Measurements from ENCODE around the gene TIAL1.
"Not testable (repeated sequence)": the region's sequence is repeated elsewhere in the genome, so short reads cannot be mapped to it uniquely, and the experiment has no call there.

TIAL1 gene

GRCh38 chr10:119596537-119597404, at the start of gene TIAL1:
Gene TIAL1, minus strand, starts transcription at chr10:119596964. Its CDS starts 499 bp downstream, at chr10:119596465.
- DNase-seq (ENCODE audit: low spot score) = peak; percentile 100

GRCh38 chr10:119644994-119645393, 48.2 kb upstream of the TIAL1 start:
- DNase-seq (ENCODE audit: low spot score) = no peak

DNA sequence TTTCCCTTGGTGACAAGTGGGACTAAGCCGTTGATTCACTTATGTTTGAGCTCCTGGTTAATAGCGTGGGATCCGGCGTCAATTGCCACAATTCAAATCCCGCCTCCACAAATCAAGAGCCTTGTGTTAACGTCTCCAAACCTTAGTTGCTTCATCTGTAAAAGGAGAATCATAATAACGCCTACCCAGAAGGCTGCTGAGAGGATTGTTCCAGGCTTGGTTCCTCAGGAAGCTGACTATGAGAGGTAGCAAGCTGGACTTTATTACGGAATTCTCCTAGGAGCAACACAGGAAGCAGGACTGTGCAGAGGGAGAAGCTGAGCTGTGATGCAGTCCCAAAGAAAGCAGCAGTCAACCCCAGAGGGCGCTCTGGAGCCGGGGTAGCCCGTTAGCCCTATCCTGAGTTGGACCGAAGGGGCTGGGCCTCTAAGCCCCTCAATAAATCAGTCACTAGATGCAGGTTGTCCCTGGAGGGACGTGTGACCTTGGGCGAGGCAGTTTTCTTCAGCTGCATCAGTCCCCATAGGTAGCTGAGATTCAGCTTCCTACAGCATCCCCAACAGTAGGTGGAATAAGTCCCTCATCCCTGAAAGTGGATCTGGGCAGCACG, 47.5 kb upstream of the TIAL1 start:
- DNase-seq (ENCODE audit: low spot score) = no peak

DNA sequence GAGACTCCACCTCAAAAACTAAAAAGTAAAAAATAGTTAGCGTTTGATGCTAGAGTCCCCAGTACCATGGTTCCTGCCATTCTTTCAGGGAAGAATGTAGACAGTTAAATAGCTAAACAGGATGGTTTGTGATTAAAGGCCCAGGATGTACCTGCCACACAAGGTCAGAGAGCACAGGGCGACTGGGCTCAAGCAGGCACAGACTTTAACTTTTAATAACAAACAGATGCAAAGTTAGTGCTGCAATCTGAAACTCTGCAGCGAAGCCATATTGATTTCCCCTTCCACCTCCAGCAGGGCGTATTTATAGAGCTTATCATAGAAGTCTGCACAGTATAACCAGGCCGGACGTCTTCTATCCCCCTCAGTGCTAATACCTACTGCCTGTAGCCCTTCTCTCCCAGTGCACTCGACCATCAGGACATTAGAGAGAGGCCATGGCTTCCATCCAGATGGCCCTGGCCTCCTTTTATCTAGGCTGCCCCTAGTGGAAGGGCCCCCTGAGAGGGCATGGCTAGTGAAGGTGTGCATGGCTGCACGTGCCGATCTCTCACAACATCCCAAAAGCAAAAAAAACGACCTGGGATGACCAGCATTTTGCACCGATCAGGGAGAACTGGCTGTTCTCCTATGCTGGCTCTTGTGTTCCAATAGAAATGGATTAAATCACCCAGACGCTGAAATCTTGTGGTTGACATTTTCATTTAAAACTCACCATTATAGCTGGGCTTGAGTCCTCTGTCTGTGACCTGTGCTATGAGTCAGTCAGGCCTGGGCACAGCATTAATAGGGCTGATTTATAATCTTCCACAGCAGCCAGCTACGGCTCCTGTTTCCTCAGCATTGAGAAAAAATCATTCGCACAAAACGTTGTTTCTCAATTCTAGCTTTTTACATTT, 46.8 kb upstream of the TIAL1 start:
- no peak for DNase-seq (ENCODE audit: low spot score)

DNA sequence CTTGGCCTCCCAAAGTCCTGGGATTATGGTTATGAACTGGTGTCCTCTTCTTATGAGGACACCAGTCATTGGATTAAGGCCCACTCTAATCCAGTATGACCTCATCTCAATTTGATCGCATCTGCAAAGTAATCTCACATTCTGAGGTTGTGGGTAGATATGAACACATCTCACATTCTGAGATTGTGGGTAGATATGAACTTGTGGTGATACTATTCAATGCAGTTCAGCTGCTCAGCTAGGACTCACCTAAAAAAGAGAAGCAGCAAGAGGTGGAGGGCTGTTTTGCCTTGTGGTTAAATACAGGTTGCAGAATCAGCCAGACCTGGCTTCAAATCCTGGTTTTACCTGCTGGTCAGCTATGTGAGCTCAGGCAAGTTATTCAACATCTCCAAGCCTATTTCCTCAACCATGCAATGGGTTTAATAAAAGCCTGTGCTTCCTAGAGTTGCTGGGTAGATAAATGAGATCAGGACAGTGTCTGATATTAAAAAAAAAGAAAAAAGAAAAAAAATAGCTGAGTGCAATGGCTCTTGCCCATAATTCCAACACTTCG, 45.9 kb upstream of the TIAL1 start:
- DNase-seq (ENCODE audit: low spot score) = no peak

DNA sequence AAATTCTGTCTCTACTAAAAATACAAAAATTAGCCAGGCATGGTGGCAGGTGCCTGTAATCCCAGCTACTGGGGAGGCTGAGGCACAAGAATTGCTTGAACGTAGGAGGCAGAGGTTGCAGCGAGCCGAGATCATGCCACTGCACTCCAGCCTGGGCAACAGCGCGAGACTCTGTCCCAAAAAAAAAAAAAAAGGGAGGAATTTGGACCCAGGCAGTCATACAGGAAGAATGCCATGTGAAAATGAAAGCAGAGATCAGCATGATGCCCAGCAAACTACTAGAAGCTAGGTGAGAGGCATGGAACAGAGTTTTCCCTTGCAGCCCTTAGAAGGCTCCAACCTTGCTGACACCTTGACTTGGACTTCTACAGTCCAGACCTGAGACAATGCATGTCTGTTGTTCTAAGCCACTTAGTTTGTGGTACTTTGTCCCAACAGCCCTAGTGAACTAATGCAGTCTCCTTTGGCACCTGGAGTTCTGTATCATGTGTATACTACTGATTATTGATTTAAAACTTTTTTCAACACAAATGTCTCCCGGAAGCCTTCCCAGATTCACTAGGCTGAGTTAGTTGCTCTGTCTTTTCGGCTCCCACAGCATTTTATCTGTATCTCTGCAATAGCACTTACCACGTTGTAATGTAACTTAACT, 44.2 kb upstream of the TIAL1 start:
- no peak for DNase-seq (ENCODE audit: low spot score)

DNA sequence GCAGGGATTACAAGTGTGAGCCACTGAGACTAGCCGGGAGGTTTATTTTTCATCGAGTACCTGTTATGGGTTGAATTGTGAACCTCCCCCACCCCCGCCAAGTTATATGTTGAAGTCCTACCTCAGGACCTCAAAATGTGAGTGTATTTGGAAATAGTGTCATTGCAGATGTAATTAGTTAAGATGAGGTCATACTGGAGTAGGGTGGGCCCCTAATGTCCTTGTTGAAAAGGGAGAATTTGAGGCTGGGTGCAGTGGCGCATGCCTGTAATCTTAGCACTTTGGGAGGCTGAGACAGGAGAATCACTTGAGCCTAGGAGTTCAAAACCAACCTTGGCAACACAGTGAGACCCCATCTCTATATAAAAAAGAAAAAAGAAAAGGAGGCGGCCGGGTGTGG, 43.6 kb upstream of the TIAL1 start:
- no peak for DNase-seq (ENCODE audit: low spot score)

DNA sequence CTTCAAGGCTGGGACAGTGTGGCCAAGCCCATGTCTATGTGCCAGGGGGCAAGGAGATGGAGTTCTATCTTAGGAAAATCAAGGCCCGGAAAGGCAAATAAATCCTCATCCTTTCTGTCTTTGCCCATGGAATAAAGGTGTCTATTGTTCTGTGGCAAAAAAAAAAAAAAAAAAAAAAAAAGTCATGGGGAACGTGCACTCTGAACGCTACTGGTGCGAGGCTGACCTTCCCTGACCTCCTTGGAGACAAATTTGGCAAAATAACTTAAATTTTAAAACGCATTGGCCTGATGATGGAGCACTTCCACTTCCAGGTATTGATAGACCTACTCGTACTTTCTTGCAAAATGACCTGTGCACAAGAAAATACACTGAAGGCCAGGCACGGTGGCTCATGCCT, 42.2 kb upstream of the TIAL1 start:
- DNase-seq (ENCODE audit: low spot score) = no peak

GRCh38 chr10:119637631-119638030, 40.9 kb upstream of the TIAL1 start:
- no peak for DNase-seq (ENCODE audit: low spot score)

DNA sequence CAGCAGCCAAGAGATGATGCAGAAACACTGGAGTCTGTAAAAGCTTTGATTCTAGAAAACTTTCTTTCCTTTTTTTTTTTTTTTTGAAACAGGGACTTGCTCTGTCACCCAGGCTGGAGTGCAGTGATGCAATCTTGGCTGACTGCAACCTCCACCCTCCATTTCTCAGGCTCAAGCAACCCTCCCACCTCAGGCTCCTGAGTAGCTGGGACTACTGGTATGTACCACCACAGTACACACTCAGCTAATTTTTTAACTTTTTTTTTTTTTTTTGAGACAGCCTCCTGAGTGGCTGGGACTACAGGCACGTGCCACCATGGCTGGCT, 37.4 kb upstream of the TIAL1 start:
- DNase-seq (ENCODE audit: low spot score) = no peak

GRCh38 chr10:119633538-119634218, 36.9 kb upstream of the TIAL1 start:
- peak; percentile 55 for DNase-seq (ENCODE audit: low spot score)

GRCh38 chr10:119630300-119630699, 33.5 kb upstream of the TIAL1 start:
- DNase-seq (ENCODE audit: low spot score) = no peak

GRCh38 chr10:119625570-119626280, 29.0 kb upstream of the TIAL1 start:
- DNase-seq (ENCODE audit: low spot score) = no peak

DNA sequence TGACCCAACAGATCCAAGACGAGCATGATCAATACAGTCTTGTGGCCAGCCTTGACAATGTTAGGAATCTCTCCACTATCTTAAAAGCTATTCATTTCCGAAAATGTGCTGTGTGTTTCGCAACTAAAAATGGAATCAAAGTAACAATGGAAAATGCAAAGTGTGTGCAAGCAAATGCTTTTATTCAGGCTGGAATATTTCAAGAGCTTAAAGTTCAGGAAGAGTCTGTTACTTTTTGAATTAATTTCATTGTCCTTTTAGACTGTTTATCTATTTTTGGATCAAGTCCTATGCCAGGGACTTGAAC, 24.3 kb upstream of the TIAL1 start:
- no peak for DNase-seq (ENCODE audit: low spot score)

DNA sequence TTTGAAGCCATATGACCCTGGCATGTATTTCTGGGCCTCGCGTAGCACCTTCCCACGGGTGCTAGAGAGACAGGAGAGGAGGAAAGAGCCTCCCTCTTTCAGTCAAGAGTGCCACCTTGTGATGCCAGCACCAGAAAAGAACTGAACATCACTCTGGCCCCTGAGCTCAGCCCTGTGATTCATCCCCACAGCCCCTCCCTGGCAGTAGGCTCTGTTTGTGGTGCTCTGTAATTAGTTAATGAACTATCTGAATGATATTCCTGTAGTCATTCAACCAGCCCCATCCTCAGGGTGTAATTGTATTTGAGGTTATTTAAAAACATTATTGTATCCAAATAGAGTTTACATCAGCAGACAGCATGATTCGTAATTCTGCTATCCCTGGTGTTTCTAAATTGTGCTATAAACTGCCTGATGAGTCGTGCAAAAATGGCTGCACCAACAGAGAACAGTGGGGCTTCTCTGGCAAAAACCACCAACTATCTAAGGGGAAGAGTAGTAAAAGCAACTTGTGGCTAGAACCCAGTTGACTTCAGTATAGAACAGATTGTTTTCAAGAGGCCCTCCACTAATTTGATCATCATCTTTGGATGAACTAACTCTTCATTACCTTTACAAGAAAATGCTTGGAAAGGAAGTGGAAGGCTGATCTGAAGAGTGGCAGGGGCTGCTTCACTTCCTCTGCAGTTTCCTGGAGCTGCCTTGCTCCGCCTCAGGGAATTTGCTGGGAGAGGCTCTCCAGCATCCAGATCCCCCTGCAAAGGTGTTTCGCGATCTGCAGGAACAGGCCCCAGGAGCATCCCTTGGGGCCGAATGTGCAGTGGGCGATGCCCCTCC, 23.7 kb upstream of the TIAL1 start:
- DNase-seq (ENCODE audit: low spot score) = peak; percentile 14

DNA sequence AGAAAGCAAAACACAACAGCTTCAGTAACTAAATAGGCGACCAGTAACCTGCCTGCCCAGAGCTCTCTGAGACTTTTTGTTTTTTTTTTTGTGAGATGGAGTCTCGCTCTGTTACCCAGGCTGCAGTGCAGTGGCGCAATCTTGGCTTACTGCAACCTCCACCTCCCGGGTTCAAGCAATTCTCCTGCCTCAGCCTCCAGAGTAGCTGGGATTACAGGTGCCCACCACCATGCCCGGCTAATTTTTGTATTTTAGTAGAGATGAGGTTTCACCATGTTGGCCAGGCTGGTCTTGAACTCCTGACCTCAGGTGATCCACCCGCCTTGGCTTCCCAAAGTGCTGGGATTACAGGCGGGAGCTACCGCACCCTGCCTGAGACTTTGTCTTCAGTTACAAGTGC, 23.0 kb upstream of the TIAL1 start:
- not testable (repeated sequence) for DNase-seq (ENCODE audit: low spot score)

- DNase-seq (ENCODE audit: low spot score) = no peak
Measured at GRCh38 chr10:119619215-119619614, 22.5 kb upstream of the TIAL1 start.

GRCh38 chr10:119616882-119617570, 20.3 kb upstream of the TIAL1 start:
- no peak for DNase-seq (ENCODE audit: low spot score)

DNA sequence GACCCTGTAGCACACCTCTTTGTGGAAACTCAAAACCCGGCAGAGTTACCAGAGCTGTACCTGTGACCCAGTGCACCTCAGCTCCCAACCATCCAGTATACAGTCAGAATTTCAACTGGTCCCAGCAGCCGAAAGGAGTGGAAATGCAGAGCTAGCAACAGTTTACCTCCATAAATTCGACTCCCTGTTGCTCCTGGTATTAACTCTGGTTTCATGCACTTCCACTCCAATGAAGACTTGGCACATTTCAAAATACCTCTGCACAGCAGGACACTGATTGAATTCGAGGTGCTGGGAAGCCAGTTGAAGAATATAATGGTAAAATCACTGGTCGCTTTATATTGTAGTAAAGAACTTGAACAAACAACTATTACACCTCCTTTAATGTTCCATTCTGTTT, 17.9 kb upstream of the TIAL1 start:
- DNase-seq (ENCODE audit: low spot score) = no peak

Measured in Ammon's horn (tissue), 1 donor.